T-helper 2 cell treated with Interferon-gamma antibody and Interleukin-4, amounts not matched to agents 100 ng/mL and 5 ng/mL, for 36 hours (primary cell): ENCODE measurements around the gene EGLN1. TPM values are rescaled to one million over a fixed set of nuclear protein-coding genes. Genes with fewer than 3 reads are reported as not detected.
"Not testable (repeated sequence)": the region's sequence is repeated elsewhere in the genome, so short reads cannot be mapped to it uniquely, and the experiment has no call there.

ENCODE experiments used
- intact Hi-C: fragments of 100-400 bp; cut with micrococcal nuclease; formaldehyde crosslinking; loops from one replicate; pipeline ENCODE4 v1.15.1; 2023
- total RNA-seq: library from RNA; stranded (reverse); gene quantifications from 2 replicates; pipeline ENCODE4 v1.2.3, GENCODE V29; 2022

Gene EGLN1
- 17.3 and 19.6 TPM in 2 replicates for total RNA-seq

- intact Hi-C loops = loop anchor here (1.0 to 5.0 kb wide), 10 partner anchors 9 to 1355 kb away; partner anchors contain the start of genes COG2, GALNT2, GNPAT and SPRTN
Observed at GRCh38 chr1:231421971-231422797, at the start of gene EGLN1. Gene EGLN1, minus strand, starts transcription at chr1:231422287. Its CDS starts 399 bp downstream, at chr1:231421888.

GRCh38 chr1:231471500-231471899 lies 49.4 kb upstream of the EGLN1 start:
- intact Hi-C loops = not testable (repeated sequence)

- intact Hi-C loops = not testable (repeated sequence)
Observed at GRCh38 chr1:231471027-231471426, 48.9 kb upstream of the EGLN1 start.

GRCh38 chr1:231467986-231468385 lies 45.9 kb upstream of the EGLN1 start:
- intact Hi-C loops = no loop called here

GRCh38 chr1:231465051-231465450 lies 43.0 kb upstream of the EGLN1 start:
- intact Hi-C loops = no loop called here

- intact Hi-C loops = no loop called here
Observed at GRCh38 chr1:231463541-231463940, 41.5 kb upstream of the EGLN1 start.

- intact Hi-C loops = loop anchor here (1.0 to 2.0 kb wide), 2 partner anchors 38 to 68 kb away; partner anchors contain the start of genes EGLN1 and TSNAX
Observed at GRCh38 chr1:231460614-231461013, 38.5 kb upstream of the EGLN1 start.

GRCh38 chr1:231459438-231459837 lies 37.4 kb upstream of the EGLN1 start:
- intact Hi-C loops = not testable (repeated sequence)

GRCh38 chr1:231457956-231458355 lies 35.9 kb upstream of the EGLN1 start:
- intact Hi-C loops = not testable (repeated sequence)

GRCh38 chr1:231454133-231454532 lies 32.0 kb upstream of the EGLN1 start:
- intact Hi-C loops = not testable (repeated sequence)

- intact Hi-C loops = no loop called here
Observed at GRCh38 chr1:231446138-231446537, 24.1 kb upstream of the EGLN1 start.

GRCh38 chr1:231444059-231444458 lies 22.0 kb upstream of the EGLN1 start:
- intact Hi-C loops = no loop called here

- intact Hi-C loops = no loop called here
Observed at GRCh38 chr1:231443363-231443762, 21.3 kb upstream of the EGLN1 start.

GRCh38 chr1:231442735-231443134 lies 20.6 kb upstream of the EGLN1 start:
- intact Hi-C loops = no loop called here

GRCh38 chr1:231432996-231433395 lies 10.9 kb upstream of the EGLN1 start:
- intact Hi-C loops = no loop called here

GRCh38 chr1:231431665-231432415 lies 9.8 kb upstream of the EGLN1 start:
- intact Hi-C loops = no loop called here

- intact Hi-C loops = not testable (repeated sequence)
Observed at GRCh38 chr1:231430678-231431352, 8.7 kb upstream of the EGLN1 start.

GRCh38 chr1:231428377-231428776 lies 6.3 kb upstream of the EGLN1 start:
- intact Hi-C loops = no loop called here

- intact Hi-C loops = loop anchor here (5.0 kb wide), 4 partner anchors 48 to 1358 kb away; partner anchors contain the start of genes COG2, GALNT2 and GNPAT
Observed at GRCh38 chr1:231424950-231425805, 3.1 kb upstream of the EGLN1 start.

GRCh38 chr1:231423648-231424047 lies 1.6 kb upstream of the EGLN1 start:
- intact Hi-C loops = loop anchor here (2.0 to 5.0 kb wide), 5 partner anchors 46 to 1356 kb away; partner anchors contain the start of genes COG2, GALNT2 and GNPAT
